ENCODE measurements around the gene GSG1L. TPM values are rescaled to one million over a fixed set of nuclear protein-coding genes. Genes with fewer than 3 reads are reported as not detected.

Gene GSG1L
- total RNA-seq, 1 donor from 2014 or later: not detected

DNA sequence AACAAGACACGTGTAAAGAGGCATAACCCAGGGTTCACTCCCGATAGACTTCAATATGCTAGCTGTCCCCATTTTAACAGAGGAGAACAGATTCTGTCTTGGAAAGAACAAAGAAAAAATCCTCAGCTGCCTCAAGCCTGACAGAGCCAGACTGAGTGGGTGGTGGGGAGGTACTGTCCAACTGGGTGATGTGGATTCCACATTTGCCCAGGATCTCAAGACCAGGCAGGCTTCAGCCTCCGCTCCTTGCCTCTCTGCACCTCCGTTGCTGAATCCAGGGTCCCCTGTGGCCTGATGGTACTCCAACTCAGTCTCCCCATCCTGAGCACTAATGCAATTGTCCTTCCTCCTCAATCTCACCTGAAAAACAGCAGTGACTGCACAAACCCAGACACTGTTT, 163.8 kb downstream of the GSG1L start:
- no peak for TF ChIP-seq CTCF (conservative IDR thresholded peaks at IDR 0.05)
- H3K4me1 Mint-ChIP-seq: no peaks in the 10 kb centered on the region
- H3K27me3 Mint-ChIP-seq (ENCODE audit: low read depth): peaks cover 24% of the 10 kb centered on the region
- no peaks in the 10 kb centered on the region for H3K9me3 Mint-ChIP-seq
- DNase-seq (ENCODE audit: low read depth, low spot score): no peak
- no peak overlapping the region for H3K4me3 Mint-ChIP-seq
- H3K27ac Mint-ChIP-seq (ENCODE audit: unreplicated experiment): peak overlapping the region; percentile 81
- H3K36me3 Mint-ChIP-seq (ENCODE audit: low read depth): no peaks in the 10 kb centered on the region

DNA sequence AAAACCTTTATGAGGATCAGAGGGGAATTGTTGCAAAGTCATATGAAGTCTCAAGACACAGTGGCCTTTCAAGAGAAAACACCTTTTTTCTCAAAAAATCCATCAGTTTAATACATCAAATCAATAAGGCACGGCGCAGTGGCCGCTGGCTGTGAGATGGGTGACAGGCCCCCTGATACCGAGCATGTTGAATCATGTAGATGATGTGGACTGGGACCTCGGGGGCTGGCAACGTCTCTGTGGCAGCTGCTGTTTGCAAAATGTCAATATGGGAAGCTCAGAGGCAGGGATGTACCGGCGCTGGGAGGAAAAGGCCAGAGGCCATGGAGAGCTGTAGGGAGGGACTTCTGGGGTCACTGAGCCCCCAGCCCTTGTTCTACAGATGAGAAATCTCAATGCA, 169.1 kb downstream of the GSG1L start:
- no peaks in the 10 kb centered on the region for H3K4me1 Mint-ChIP-seq
- no peaks in the 10 kb centered on the region for H3K36me3 Mint-ChIP-seq (ENCODE audit: low read depth)
- no peak for TF ChIP-seq CTCF (conservative IDR thresholded peaks at IDR 0.05)
- no peak overlapping the region for H3K4me3 Mint-ChIP-seq
- H3K27ac Mint-ChIP-seq (ENCODE audit: unreplicated experiment): no peak overlapping the region
- no peak for DNase-seq (ENCODE audit: low read depth, low spot score)
- H3K27me3 Mint-ChIP-seq (ENCODE audit: low read depth): peaks cover 18% of the 10 kb centered on the region
- H3K9me3 Mint-ChIP-seq: no peaks in the 10 kb centered on the region

DNA sequence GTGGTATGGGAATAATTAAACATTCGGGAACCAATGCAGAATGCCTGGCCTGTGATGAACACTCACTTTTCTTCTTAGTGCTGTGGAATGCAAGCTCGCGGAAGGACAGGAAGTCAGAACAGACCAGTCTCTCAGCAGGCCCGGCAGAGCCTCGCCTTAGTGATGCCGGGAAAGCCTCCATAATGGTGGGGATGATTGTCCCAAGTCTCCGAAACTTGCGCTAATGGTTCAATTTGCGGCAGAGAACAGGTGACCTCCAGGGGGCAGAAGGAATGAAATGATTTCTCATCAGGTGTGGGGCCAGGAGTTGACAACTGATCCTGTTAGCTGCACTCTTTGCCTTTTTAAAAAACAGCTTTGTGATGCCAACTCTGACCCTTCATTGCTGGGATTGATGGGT, 170.6 kb downstream of the GSG1L start:
- peaks cover 21% of the 10 kb centered on the region for H3K27me3 Mint-ChIP-seq (ENCODE audit: low read depth)
- no peak for DNase-seq (ENCODE audit: low read depth, low spot score)
- no peak overlapping the region for H3K27ac Mint-ChIP-seq (ENCODE audit: unreplicated experiment)
- no peak overlapping the region for H3K4me3 Mint-ChIP-seq
- no peaks in the 10 kb centered on the region for H3K9me3 Mint-ChIP-seq
- no peaks in the 10 kb centered on the region for H3K36me3 Mint-ChIP-seq (ENCODE audit: low read depth)
- no peak for TF ChIP-seq CTCF (conservative IDR thresholded peaks at IDR 0.05)
- H3K4me1 Mint-ChIP-seq: no peaks in the 10 kb centered on the region

DNA sequence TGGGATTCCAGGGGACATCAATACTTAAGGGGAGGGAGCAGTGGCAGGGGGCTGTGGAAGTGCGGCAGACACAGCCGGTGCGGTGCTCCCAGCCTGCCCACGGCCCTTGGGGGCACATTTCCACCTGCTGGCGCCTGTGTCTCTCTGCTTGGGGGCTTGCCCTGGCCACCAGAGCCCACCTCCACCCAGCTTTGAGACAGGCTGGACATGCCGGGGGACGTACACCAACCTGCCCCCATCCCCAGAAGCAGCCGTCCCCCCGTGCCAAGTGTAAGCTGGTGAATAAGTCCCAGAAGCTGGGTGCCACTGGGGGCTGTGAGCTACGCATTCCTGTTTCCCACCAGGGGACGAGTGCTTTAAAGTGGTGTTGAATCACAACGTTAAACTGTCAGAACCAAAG, 172.6 kb downstream of the GSG1L start:
- no peak for DNase-seq (ENCODE audit: low read depth, low spot score)
- H3K4me3 Mint-ChIP-seq: no peak overlapping the region
- H3K36me3 Mint-ChIP-seq (ENCODE audit: low read depth): no peaks in the 10 kb centered on the region
- H3K9me3 Mint-ChIP-seq: no peaks in the 10 kb centered on the region
- no peak for TF ChIP-seq CTCF (conservative IDR thresholded peaks at IDR 0.05)
- H3K4me1 Mint-ChIP-seq: no peaks in the 10 kb centered on the region
- H3K27ac Mint-ChIP-seq (ENCODE audit: unreplicated experiment): no peak overlapping the region
- H3K27me3 Mint-ChIP-seq (ENCODE audit: low read depth): peaks cover 38% of the 10 kb centered on the region

GRCh38 chr16:27890006-27890405, 173.5 kb downstream of the GSG1L start:
- Mint-ChIP-seq H3K27me3 (ENCODE audit: low read depth) (peaks cover 41% of the 10 kb centered on the region), H3K36me3 (ENCODE audit: low read depth) (no peaks in the 10 kb centered on the region), H3K4me3 (no peak overlapping the region), H3K4me1 (no peaks in the 10 kb centered on the region), H3K27ac (ENCODE audit: unreplicated experiment) (peak overlapping the region; percentile 4), H3K9me3 (no peaks in the 10 kb centered on the region)
- no peak for TF ChIP-seq CTCF (conservative IDR thresholded peaks at IDR 0.05)
- no peak for DNase-seq (ENCODE audit: low read depth, low spot score)

- no peaks in the 10 kb centered on the region for H3K4me1 Mint-ChIP-seq
- TF ChIP-seq CTCF (conservative IDR thresholded peaks at IDR 0.05): no peak
- DNase-seq (ENCODE audit: low read depth, low spot score): no peak
- peaks cover 9% of the 10 kb centered on the region for H3K9me3 Mint-ChIP-seq
- no peak overlapping the region for H3K4me3 Mint-ChIP-seq
- H3K27ac Mint-ChIP-seq (ENCODE audit: unreplicated experiment): no peak overlapping the region
- no peaks in the 10 kb centered on the region for H3K36me3 Mint-ChIP-seq (ENCODE audit: low read depth)
- H3K27me3 Mint-ChIP-seq (ENCODE audit: low read depth): peaks cover 60% of the 10 kb centered on the region
Observed at GRCh38 chr16:27883576-27883975, 179.9 kb downstream of the GSG1L start.

All from neural crest cell (in vitro differentiated cells).